Suprapubic skin (tissue), 4 donors: ENCODE measurements around the gene RNF150.

Source experiments
- POLR2A ChIP-seq, 2 donors: fragments of 450-650 bp; IDR thresholded peaks; one replicate each; pipeline ENCODE4 v1.6.1; 2017; ENCODE audit warnings: antibody characterized with exemption in 2 of 2, mild to moderate bottlenecking in 2 of 2, moderate library complexity in 2 of 2
- POLR2AphosphoS5 ChIP-seq, 3 donors: sonication (generic); formaldehyde crosslinking; IDR thresholded peaks; one replicate each; pipeline ENCODE4 v1.6.1; 2017; ENCODE audit warnings: antibody characterized with exemption in 3 of 3
- TF ChIP-seq, protein P1 (sequence below), 2 donors: fragments of 200-600 bp in 1 of 2; fragments of 450-650 bp in 1 of 2; sonication (generic) in 1 of 2; IDR thresholded peaks; one replicate each; pipeline ENCODE4 v1.5.1; 2016 to 2019; ENCODE audit warnings: antibody characterized with exemption in 2 of 2, mild to moderate bottlenecking in 1 of 2, moderate library complexity in 1 of 2

DNA sequence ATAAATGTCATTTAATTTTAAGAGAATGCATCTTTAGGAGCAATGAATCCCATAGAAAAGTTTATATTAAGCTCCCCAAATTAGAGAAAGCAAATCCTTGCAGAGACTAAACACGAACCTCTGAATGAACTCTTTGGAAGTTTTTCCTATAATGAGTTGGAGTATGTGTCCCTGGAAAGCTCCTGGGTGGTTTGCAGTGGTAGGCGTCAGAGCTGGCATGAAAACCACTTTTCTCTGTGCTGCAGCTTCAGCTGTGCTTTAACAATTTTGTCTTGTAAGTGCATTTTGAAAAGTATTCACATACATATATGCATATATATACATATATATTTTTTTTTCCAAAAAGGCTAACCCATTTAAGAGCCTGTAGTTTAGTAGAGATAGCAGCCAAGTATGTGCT lies 228.4 kb downstream of the RNF150 start:
- TF ChIP-seq, protein P1, sequence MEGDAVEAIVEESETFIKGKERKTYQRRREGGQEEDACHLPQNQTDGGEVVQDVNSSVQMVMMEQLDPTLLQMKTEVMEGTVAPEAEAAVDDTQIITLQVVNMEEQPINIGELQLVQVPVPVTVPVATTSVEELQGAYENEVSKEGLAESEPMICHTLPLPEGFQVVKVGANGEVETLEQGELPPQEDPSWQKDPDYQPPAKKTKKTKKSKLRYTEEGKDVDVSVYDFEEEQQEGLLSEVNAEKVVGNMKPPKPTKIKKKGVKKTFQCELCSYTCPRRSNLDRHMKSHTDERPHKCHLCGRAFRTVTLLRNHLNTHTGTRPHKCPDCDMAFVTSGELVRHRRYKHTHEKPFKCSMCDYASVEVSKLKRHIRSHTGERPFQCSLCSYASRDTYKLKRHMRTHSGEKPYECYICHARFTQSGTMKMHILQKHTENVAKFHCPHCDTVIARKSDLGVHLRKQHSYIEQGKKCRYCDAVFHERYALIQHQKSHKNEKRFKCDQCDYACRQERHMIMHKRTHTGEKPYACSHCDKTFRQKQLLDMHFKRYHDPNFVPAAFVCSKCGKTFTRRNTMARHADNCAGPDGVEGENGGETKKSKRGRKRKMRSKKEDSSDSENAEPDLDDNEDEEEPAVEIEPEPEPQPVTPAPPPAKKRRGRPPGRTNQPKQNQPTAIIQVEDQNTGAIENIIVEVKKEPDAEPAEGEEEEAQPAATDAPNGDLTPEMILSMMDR (IDR thresholded peaks at IDR 0.05): no peak
- no peak for TF ChIP-seq POLR2A (IDR thresholded peaks at IDR 0.05)
- TF ChIP-seq POLR2AphosphoS5 (IDR thresholded peaks at IDR 0.05): no peak
